HepG2 (cell line): ENCODE measurements around the gene FKBP1B. TPM values are rescaled to one million over a fixed set of nuclear protein-coding genes. Genes with fewer than 3 reads are reported as not detected.
A peak's percentile ranks its signal among the peaks of the same experiment; 100 is the strongest.

Source experiments
- ATAC-seq: fragments of 200-7000 bp; cut with Tn5 transposase; 3 replicates; pipeline ENCODE4 v1.9.1; 2020; ENCODE audit warnings: mild to moderate bottlenecking, moderate library complexity
- BruUV-seq: library from RNA; stranded (reverse); fragments of 400-500 nt; replicated peaks from 2 replicates; lab custom pipeline; 2021; lab: Mats Ljungman, UMichigan
- CTCF ChIA-PET: fragments of 300-600 bp; formaldehyde crosslinking; extraction: SDS; loops from one replicate; lab custom pipeline; 2021; ENCODE audit warnings: low total read pairs, inconsistent platforms, low intra/inter-chr PET ratio; lab: Yijun Ruan, JAX
- POLR2A ChIA-PET: fragments of 350-600 bp; sonication (Branson Sonifier 250); formaldehyde crosslinking; loops from one replicate; lab custom pipeline; 2020; ENCODE audit warnings: antibody characterized with exemption, inconsistent platforms; lab: Yijun Ruan, JAX
- DNase-seq: peaks from one replicate; pipeline ENCODE4 v3.0.0-alpha.2; 2015; ENCODE audit warnings: low spot score
- FAIRE-seq: peaks from 3 replicates; lab custom pipeline; 2011; peaks lifted over from hg19 to GRCh38; lab: Jason Lieb, UNC
- H2AFZ ChIP-seq: one replicate; pipeline ENCODE4 v1.6.1; 2011; ENCODE audit warnings: low read length, inconsistent platforms
- H3K27ac ChIP-seq: fragments of 300-600 bp; 3 replicates; pipeline ENCODE4 v1.8.0; 2011; ENCODE audit warnings: mixed run types, mild to moderate bottlenecking, mixed read lengths, low read length, inconsistent platforms; ENCODE audit not compliant: insufficient read depth; ENCODE audit errors: extremely low read length
- H3K27me3 ChIP-seq, 2 experiments: fragments of 200-600 bp in 1 of 2; 2 replicates in 1 of 2; 3 replicates in 1 of 2; pipeline versions ENCODE4 v1.6.0 to v1.8.0; 2011; ENCODE audit warnings: low read length in 2 of 2, mild to moderate bottlenecking in 2 of 2, moderate library complexity in 2 of 2, inconsistent platforms in 1 of 2; ENCODE audit not compliant: insufficient read depth in 2 of 2, control insufficient read depth in 1 of 2
- H3K36me3 ChIP-seq, 2 experiments: fragments of 200-600 bp in 1 of 2; replicated peaks in 1 of 2; 2 replicates in 1 of 2; 3 replicates in 1 of 2; pipeline versions ENCODE4 v1.5.1 to v1.8.0; 2011; ENCODE audit warnings: low read length in 2 of 2, inconsistent platforms in 1 of 2; ENCODE audit not compliant: insufficient read depth in 2 of 2, control insufficient read depth in 1 of 2
- H3K4me1 ChIP-seq: 2 replicates; pipeline ENCODE4 v1.5.1; 2012; ENCODE audit warnings: low read length, inconsistent platforms; ENCODE audit not compliant: insufficient read depth
- H3K4me2 ChIP-seq: 2 replicates; pipeline ENCODE4 v1.6.0; 2011; ENCODE audit warnings: low read depth, low read length, inconsistent platforms
- H3K4me3 ChIP-seq, 3 experiments: fragments of 200-600 bp in 1 of 3; sonication (generic), shearing (Covaris generic) in 1 of 3; replicated peaks in 1 of 3; 2 replicates each; pipeline ENCODE4 v1.5.1; 2011 to 2016; ENCODE audit warnings: low read length in 3 of 3, inconsistent platforms in 2 of 3, low read depth in 2 of 3, mild to moderate bottlenecking in 2 of 3, control low read depth in 1 of 3, mixed read lengths in 1 of 3; ENCODE audit not compliant: insufficient read depth in 1 of 3
- H3K79me2 ChIP-seq: one replicate; pipeline ENCODE4 v1.6.1; 2011; ENCODE audit warnings: low read length, inconsistent platforms; ENCODE audit not compliant: insufficient read depth
- H3K9ac ChIP-seq: 2 replicates; pipeline ENCODE4 v1.6.0; 2011; ENCODE audit warnings: mild to moderate bottlenecking, low read depth, low read length, inconsistent platforms; ENCODE audit not compliant: insufficient read depth
- H3K9me3 ChIP-seq: 2 replicates; pipeline ENCODE4 v1.5.1; 2012; ENCODE audit warnings: mild to moderate bottlenecking, low read length
- H4K20me1 ChIP-seq: 2 replicates; pipeline ENCODE4 v1.6.0; 2011; ENCODE audit warnings: inconsistent platforms, mild to moderate bottlenecking, low read length, moderate library complexity; ENCODE audit not compliant: insufficient read depth
- ATF7 ChIP-seq, 2 experiments: fragments of 450-650 bp in 1 of 2; sonication (generic) in 1 of 2; formaldehyde crosslinking in 1 of 2; IDR thresholded peaks; 2 replicates each; pipeline versions ENCODE4 v1.4.0 to v1.6.1; 2016 to 2020; ENCODE audit warnings: antibody characterized with exemption in 1 of 2, mild to moderate bottlenecking in 1 of 2, missing genetic modification reagents in 1 of 2
- HOXA5 ChIP-seq: sonication (generic); formaldehyde crosslinking; IDR thresholded peaks from 2 replicates; pipeline ENCODE4 v1.4.0; 2020; ENCODE audit warnings: missing genetic modification reagents
- NCOR1 ChIP-seq: fragments of 200-600 bp; sonication (generic); IDR thresholded peaks from 2 replicates; pipeline ENCODE4 v1.7.0; 2017; ENCODE audit warnings: antibody characterized with exemption, low read length, borderline replicate concordance
- SAP130 ChIP-seq: IDR thresholded peaks from 2 replicates; pipeline ENCODE4 v1.6.1; 2016; ENCODE audit warnings: low read depth
- SNAPC5 ChIP-seq: sonication (generic); formaldehyde crosslinking; IDR thresholded peaks from 2 replicates; pipeline ENCODE4 v1.8.1; 2023; ENCODE audit warnings: mild to moderate bottlenecking, missing genetic modification reagents, borderline replicate concordance
- ZNF563 ChIP-seq: sonication (generic); formaldehyde crosslinking; IDR thresholded peaks from 2 replicates; pipeline ENCODE4 v1.8.0; 2022; ENCODE audit warnings: mild to moderate bottlenecking, moderate library complexity, missing genetic modification reagents
- ZNF574 ChIP-seq: sonication (generic); formaldehyde crosslinking; IDR thresholded peaks from 2 replicates; pipeline ENCODE4 v1.4.0; 2020; ENCODE audit warnings: missing genetic modification reagents
- ZNF609 ChIP-seq: sonication (generic); formaldehyde crosslinking; IDR thresholded peaks from 2 replicates; pipeline ENCODE4 v1.4.0; 2020; ENCODE audit warnings: mild to moderate bottlenecking, missing genetic modification reagents, borderline replicate concordance
- WGBS: methylation state at CpG from one replicate; pipeline ENCODE4 v1.1.6; 2017; ENCODE audit warnings: low lambda C conversion rate; 5-methylcytosine and 5-hydroxymethylcytosine counted together
- in situ Hi-C: cut with HindIII; loops from 2 replicates; pipeline ENCODE4 v1.10.0; 2017; ENCODE audit warnings: low pct_unique_long_range_greater_than_20kb; ENCODE audit not compliant: extremely low pct_ligation_motif_present
- intact Hi-C: fragments of 100-400 bp; cut with micrococcal nuclease; formaldehyde crosslinking; loops from one replicate; pipeline ENCODE4 v1.10.0; 2022; ENCODE audit not compliant: unreplicated experiment
- polyA plus RNA-seq, 8 experiments: library from polyadenylated mRNA; depleted of rRNA in 3 of 8; stranded (reverse) in 7 of 8; unstranded in 1 of 8; fragments of >200 nt; fragmentation: Illumina TruSeq in 4 of 8; extraction: Trizol in 4 of 8; gene quantifications; 2 replicates each; pipeline versions ENCODE4 v1.2.1 to v1.2.3, GENCODE V29; 2011 to 2016; ENCODE audit warnings: low read depth in 4 of 8, missing spikeins in 1 of 8, mixed read lengths in 1 of 8; ENCODE audit not compliant: insufficient read depth in 1 of 8
- total RNA-seq, 5 experiments: library from RNA; depleted of rRNA; stranded (reverse); fragments of >200 nt; fragmentation: Illumina TruSeq; extraction: Trizol; gene quantifications; 2 replicates each; pipeline ENCODE4 v1.2.3, GENCODE V29; 2016; ENCODE audit warnings: low read depth in 1 of 5
- TF ChIP-seq, protein P1 (sequence below): sonication (generic); formaldehyde crosslinking; IDR thresholded peaks from 2 replicates; pipeline ENCODE4 v1.4.0; 2020; ENCODE audit warnings: mild to moderate bottlenecking, missing genetic modification reagents

FKBP1B gene
- total and polyA plus RNA-seq, 2 of the 13 experiments (the other 11 are each of a cell fraction or from before 2014, with no cell fraction given) = 35.2 to 96.3 TPM

- TF ChIP-seq SAP130 (CRISPR knock-in tag) (no peak), ATF7 (IDR thresholded peaks at IDR 0.05) (peak; percentile 60), ATF7 (CRISPR knock-in tag; IDR thresholded peaks at IDR 0.05) (no peak), ZNF563 (no peak)
- Histone ChIP-seq H4K20me1 (no peaks in the 10 kb centered on the region), H3K27ac (no peak overlapping the region), H2AFZ (no peak overlapping the region), H3K9ac (no peak overlapping the region), H3K4me1 (no peaks in the 10 kb centered on the region), H3K9me3 (no peaks in the 10 kb centered on the region), H3K36me3 (peaks cover 17 to 56% of the 10 kb centered on the region in 2 experiments), H3K79me2 (no peaks in the 10 kb centered on the region), H3K4me2 (no peak overlapping the region), H3K27me3 (no peaks in the 10 kb centered on the region), H3K4me3 (no peak overlapping the region)
- 98% methylated on average over 2 of the region's 2 CpGs for WGBS
- DNase-seq (no peak), FAIRE-seq (no peak), ATAC-seq (no peak)
- ChIA-PET CTCF (no interaction called here), POLR2A (interaction anchor here (1.5 to 5.2 kb wide), 7 partner anchors 11 to 138 kb away, joined by 4 to 20 read pairs (median 9); partner anchors contain the start of genes ATAD2B, SF3B6, TP53I3 and WDCP)
- BruUV-seq = no TSS peak
- intact Hi-C loops = no loop called here
- in situ Hi-C loops = no loop called here
Observed at GRCh38 chr2:24065341-24065740, 15.8 kb downstream of the FKBP1B start.

GRCh38 chr2:24072259-24072658 lies 22.7 kb downstream of the FKBP1B start:
- in situ Hi-C loops = no loop called here
- peaks cover 28% of the 10 kb centered on the region for H3K79me2 ChIP-seq
- TF ChIP-seq SNAPC5 (CRISPR knock-in tag) = no peak
- TF ChIP-seq ZNF574 (CRISPR knock-in tag) = no peak
- TF ChIP-seq ZNF609 (CRISPR knock-in tag) = no peak
- TF ChIP-seq NCOR1 = no peak
- TF ChIP-seq, protein P1, sequence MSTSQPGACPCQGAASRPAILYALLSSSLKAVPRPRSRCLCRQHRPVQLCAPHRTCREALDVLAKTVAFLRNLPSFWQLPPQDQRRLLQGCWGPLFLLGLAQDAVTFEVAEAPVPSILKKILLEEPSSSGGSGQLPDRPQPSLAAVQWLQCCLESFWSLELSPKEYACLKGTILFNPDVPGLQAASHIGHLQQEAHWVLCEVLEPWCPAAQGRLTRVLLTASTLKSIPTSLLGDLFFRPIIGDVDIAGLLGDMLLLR = no peak
- no peak for TF ChIP-seq HOXA5 (CRISPR knock-in tag)

More at GRCh38 chr2:24072259-24072658, 22.7 kb downstream of the FKBP1B start:
- Histone ChIP-seq H3K4me1 (peaks cover 15% of the 10 kb centered on the region), H2AFZ (no peak overlapping the region), H3K4me3 (no peak overlapping the region), H3K9ac (no peak overlapping the region), H3K36me3 (peaks cover 10 to 47% of the 10 kb centered on the region in 2 experiments), H3K27ac (no peak overlapping the region), H3K27me3 (no peaks in the 10 kb centered on the region; a peak in 1 of 5 replicates), H4K20me1 (no peaks in the 10 kb centered on the region), H3K4me2 (no peak overlapping the region), H3K9me3 (no peaks in the 10 kb centered on the region)
- intact Hi-C loops = no loop called here
- no peak for FAIRE-seq
- no TSS peak for BruUV-seq
- DNase-seq = no peak
- CTCF ChIA-PET = no interaction called here
- ATAC-seq = no peak
- 83% methylated on average over 4 of the region's 4 CpGs for WGBS
- POLR2A ChIA-PET = interaction anchor here (0.6 to 4.6 kb wide), 2 partner anchors 12 to 146 kb away, joined by 3 to 28 read pairs; partner anchors contain the start of genes ATAD2B and TP53I3
